ENCODE results near the gene CUX1.

CUX1 gene

DNA sequence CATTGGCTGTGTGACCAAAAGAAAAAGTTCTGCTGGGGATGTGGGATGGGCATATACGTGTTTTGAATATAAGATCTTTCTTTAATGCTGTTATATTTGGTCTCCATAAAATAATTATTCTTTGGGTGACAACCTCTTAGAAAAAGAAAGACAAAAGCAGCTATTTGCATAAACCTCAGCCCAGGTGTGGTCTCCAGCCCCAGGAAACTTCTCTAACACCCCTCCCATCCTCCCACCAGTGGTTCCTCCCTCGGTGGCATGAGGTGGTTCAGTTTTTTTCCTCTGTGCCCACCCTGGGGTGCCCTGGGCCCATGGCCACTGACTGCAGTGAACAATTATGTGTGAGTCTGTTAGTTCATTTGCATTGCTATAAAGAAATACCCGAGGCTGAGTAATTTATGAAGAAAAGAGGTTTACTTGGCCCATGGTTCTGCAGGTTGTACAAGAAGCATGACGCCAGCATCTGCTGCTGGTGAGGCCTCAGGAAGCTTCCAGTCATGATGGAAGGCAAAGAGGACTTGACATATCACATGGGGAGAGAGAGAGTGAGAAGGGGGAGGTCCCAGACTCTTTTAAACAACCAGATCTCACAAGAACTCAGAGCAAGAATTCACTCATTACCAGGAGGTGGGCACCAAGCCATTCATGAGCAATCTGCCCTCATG, 165.9 kb downstream of the CUX1 start:
- Histone ChIP-seq H2AFZ (ENCODE audit: low read depth, low read length) (no peak overlapping the region), H3K27ac (ENCODE audit: low read length) (peak overlapping the region; percentile 45), H3K4me1 (ENCODE audit: insufficient read depth, low read length) (peaks cover 48% of the 10 kb centered on the region), H3K27me3 (ENCODE audit: insufficient read depth, low read length, poor library complexity) (no peaks in the 10 kb centered on the region), H3K36me3 (ENCODE audit: insufficient read depth, low read length) (peaks cover 12% of the 10 kb centered on the region), H3K9me3 (ENCODE audit: insufficient read depth, low read length, severe bottlenecking) (no peaks in the 10 kb centered on the region), H4K20me1 (ENCODE audit: insufficient read depth, low read length) (no peaks in the 10 kb centered on the region), H3K79me2 (ENCODE audit: insufficient read depth, low read length) (peaks cover 92% of the 10 kb centered on the region), H3K4me3 (ENCODE audit: low read depth in 1 of 2, low read length in 2 of 2) (no peak overlapping the region), H3K9ac (ENCODE audit: low read depth, low read length) (no peak overlapping the region), H3K4me2 (ENCODE audit: insufficient read depth, low read length) (no peak overlapping the region)
- DNase-seq (no peak), ATAC-seq (ENCODE audit: insufficient read depth, low read depth) (no peak)
- no peak for TF ChIP-seq EZH2 (IDR thresholded peaks at IDR 0.05; ENCODE audit: borderline replicate concordance, low read depth, low read length, severe bottlenecking)
- TF ChIP-seq, protein P1, sequence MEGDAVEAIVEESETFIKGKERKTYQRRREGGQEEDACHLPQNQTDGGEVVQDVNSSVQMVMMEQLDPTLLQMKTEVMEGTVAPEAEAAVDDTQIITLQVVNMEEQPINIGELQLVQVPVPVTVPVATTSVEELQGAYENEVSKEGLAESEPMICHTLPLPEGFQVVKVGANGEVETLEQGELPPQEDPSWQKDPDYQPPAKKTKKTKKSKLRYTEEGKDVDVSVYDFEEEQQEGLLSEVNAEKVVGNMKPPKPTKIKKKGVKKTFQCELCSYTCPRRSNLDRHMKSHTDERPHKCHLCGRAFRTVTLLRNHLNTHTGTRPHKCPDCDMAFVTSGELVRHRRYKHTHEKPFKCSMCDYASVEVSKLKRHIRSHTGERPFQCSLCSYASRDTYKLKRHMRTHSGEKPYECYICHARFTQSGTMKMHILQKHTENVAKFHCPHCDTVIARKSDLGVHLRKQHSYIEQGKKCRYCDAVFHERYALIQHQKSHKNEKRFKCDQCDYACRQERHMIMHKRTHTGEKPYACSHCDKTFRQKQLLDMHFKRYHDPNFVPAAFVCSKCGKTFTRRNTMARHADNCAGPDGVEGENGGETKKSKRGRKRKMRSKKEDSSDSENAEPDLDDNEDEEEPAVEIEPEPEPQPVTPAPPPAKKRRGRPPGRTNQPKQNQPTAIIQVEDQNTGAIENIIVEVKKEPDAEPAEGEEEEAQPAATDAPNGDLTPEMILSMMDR (IDR thresholded peaks at IDR 0.05; ENCODE audit: borderline replicate concordance, extremely low read depth, low read length, poor library complexity, severe bottlenecking): no peak

DNA sequence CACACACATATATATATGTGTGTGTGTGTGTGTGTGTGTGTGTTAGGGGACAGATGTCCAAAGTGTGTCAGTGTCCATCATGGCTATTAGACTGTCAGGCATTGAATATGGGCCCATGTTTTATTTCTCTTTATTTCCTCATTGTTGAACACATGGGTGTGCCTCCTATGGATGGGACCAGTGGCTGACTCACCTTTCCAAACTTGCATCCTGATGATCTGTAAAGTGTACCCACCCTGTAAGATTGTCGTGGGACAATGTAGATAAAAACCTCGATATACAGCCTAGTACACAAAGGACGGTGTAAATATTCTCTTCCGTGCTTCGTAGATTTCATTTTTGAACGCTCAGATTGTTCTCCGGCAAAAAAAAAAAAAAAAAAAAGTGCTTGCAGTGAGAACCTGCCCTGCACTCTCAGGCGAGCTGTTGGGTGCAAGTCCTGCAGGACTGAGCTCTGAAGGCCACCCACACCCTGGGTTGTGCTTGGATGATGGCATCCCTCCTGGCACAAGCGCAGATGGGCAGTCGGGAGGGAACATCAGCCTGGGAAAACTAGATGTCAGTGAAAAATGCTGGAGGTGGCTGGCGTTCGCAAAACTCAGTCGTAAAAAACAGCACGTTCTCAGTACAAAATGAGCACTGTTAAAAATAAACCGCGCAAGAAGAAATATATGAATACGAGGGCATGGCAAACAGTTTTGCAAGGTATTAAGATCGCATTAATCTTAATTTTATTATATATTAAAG, 166.9 kb downstream of the CUX1 start:
- Histone ChIP-seq H3K4me2 (ENCODE audit: insufficient read depth, low read length) (no peak overlapping the region), H3K9ac (ENCODE audit: low read depth, low read length) (no peak overlapping the region), H3K36me3 (ENCODE audit: insufficient read depth, low read length) (peaks cover 16% of the 10 kb centered on the region), H3K27me3 (ENCODE audit: insufficient read depth, low read length, poor library complexity) (no peaks in the 10 kb centered on the region), H2AFZ (ENCODE audit: low read depth, low read length) (no peak overlapping the region), H3K4me1 (ENCODE audit: insufficient read depth, low read length) (peaks cover 58% of the 10 kb centered on the region), H3K4me3 (ENCODE audit: low read depth in 1 of 2, low read length in 2 of 2) (no peak overlapping the region), H3K27ac (ENCODE audit: low read length) (peak overlapping the region; percentile 48; the same call in 1 of the 2 replicates), H3K79me2 (ENCODE audit: insufficient read depth, low read length) (peaks cover 91% of the 10 kb centered on the region), H3K9me3 (ENCODE audit: insufficient read depth, low read length, severe bottlenecking) (no peaks in the 10 kb centered on the region), H4K20me1 (ENCODE audit: insufficient read depth, low read length) (no peaks in the 10 kb centered on the region)
- ATAC-seq (ENCODE audit: insufficient read depth, low read depth) (no peak), DNase-seq (no peak)
- no peak for TF ChIP-seq EZH2 (IDR thresholded peaks at IDR 0.05; ENCODE audit: borderline replicate concordance, low read depth, low read length, severe bottlenecking)
- TF ChIP-seq, protein P1 (IDR thresholded peaks at IDR 0.05; ENCODE audit: borderline replicate concordance, extremely low read depth, low read length, poor library complexity, severe bottlenecking): no peak

DNA sequence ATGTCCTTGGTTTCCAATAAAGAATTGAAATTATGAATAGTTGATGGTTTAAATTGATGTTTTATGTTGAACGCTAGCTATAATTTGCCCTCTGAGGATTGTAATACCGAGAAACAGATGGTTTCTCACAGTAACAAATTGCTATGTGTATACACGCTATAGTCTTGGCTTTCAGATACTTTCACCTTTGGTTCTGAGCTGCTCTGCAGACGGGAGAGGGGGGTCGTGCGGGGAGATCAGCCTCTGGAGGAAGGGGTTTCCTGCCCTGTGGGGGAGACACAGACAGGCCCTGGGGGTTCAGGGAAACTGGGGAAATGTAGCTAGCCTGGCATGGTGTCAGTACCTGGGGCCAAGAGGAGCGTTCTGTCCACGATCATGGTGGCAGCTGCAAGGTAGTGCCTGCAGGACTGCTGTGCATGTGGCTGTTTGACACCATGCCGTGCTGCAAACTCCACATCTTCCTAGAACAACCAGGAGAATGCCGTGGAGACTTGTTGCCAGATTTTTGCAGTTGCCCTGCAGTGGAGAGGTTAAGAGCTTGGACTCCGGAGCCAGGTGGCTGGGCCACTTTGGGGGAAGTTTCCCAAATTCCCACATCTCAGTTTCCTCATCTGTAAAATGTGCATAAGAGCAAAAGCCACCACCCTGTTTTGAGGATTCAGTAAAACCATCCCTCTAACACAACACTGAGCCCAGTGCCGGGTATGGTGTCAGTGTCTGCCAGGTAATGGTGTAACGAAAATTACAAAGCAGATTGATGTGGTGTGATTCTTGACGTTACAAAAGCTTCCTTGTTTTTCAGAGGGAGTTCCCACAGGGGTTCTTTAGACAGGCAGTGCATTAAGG, 167.9 kb downstream of the CUX1 start:
- Histone ChIP-seq H3K79me2 (ENCODE audit: insufficient read depth, low read length) (peaks cover 90% of the 10 kb centered on the region), H3K4me1 (ENCODE audit: insufficient read depth, low read length) (peaks cover 67% of the 10 kb centered on the region), H4K20me1 (ENCODE audit: insufficient read depth, low read length) (no peaks in the 10 kb centered on the region), H3K9me3 (ENCODE audit: insufficient read depth, low read length, severe bottlenecking) (no peaks in the 10 kb centered on the region), H3K27ac (ENCODE audit: low read length) (peak overlapping the region; percentile 69), H3K36me3 (ENCODE audit: insufficient read depth, low read length) (peaks cover 16% of the 10 kb centered on the region), H3K9ac (ENCODE audit: low read depth, low read length) (no peak overlapping the region), H3K4me2 (ENCODE audit: insufficient read depth, low read length) (no peak overlapping the region), H2AFZ (ENCODE audit: low read depth, low read length) (no peak overlapping the region), H3K4me3 (ENCODE audit: low read depth in 1 of 2, low read length in 2 of 2) (no peak overlapping the region), H3K27me3 (ENCODE audit: insufficient read depth, low read length, poor library complexity) (no peaks in the 10 kb centered on the region)
- ATAC-seq (ENCODE audit: insufficient read depth, low read depth) (no peak), DNase-seq (no peak)
- no peak for TF ChIP-seq EZH2 (IDR thresholded peaks at IDR 0.05; ENCODE audit: borderline replicate concordance, low read depth, low read length, severe bottlenecking)
- TF ChIP-seq, protein P1 (IDR thresholded peaks at IDR 0.05; ENCODE audit: borderline replicate concordance, extremely low read depth, low read length, poor library complexity, severe bottlenecking): no peak
